Prostate gland (tissue), 2 donors: ENCODE data around the gene PUS7L.

ENCODE experiments used
- POLR2A ChIP-seq: fragments of 450-650 bp; IDR thresholded peaks from one replicate; pipeline ENCODE4 v1.6.1; 2016; ENCODE audit warnings: antibody characterized with exemption, mild to moderate bottlenecking
- POLR2AphosphoS5 ChIP-seq: sonication (generic); formaldehyde crosslinking; IDR thresholded peaks from one replicate; pipeline ENCODE4 v1.6.1; 2017; ENCODE audit warnings: antibody characterized with exemption
- TF ChIP-seq, protein P1 (sequence below), 4 experiments: fragments of 200-600 bp in 2 of 4; fragments of 450-650 bp in 2 of 4; sonication (generic) in 2 of 4; IDR thresholded peaks; 1 replicate in 3 of 4; 2 replicates in 1 of 4; pipeline ENCODE4 v1.5.1; 2016 to 2019; ENCODE audit warnings: antibody characterized with exemption in 4 of 4, mild to moderate bottlenecking in 2 of 4, moderate library complexity in 2 of 4

DNA sequence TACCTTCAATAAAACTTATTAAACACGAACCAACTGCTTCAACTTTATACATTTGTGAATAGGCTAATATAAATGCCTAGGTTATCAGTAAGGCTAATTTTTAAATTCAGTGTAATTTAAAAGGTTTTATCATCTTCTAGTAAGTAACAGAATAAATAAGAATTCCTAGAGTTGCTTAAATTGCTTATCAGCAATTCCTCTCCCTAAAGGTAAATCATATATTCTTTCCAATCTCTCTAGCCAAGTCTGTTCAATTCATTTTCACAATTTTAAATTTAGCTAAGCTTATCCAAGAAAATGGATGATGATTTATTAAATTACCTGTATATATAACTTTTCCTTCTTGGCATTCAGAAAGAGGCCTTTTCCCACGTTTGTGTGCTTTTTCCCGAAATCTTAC lies 4.6 kb downstream of the PUS7L start:
- TF ChIP-seq POLR2A = no peak
- TF ChIP-seq, protein P1, sequence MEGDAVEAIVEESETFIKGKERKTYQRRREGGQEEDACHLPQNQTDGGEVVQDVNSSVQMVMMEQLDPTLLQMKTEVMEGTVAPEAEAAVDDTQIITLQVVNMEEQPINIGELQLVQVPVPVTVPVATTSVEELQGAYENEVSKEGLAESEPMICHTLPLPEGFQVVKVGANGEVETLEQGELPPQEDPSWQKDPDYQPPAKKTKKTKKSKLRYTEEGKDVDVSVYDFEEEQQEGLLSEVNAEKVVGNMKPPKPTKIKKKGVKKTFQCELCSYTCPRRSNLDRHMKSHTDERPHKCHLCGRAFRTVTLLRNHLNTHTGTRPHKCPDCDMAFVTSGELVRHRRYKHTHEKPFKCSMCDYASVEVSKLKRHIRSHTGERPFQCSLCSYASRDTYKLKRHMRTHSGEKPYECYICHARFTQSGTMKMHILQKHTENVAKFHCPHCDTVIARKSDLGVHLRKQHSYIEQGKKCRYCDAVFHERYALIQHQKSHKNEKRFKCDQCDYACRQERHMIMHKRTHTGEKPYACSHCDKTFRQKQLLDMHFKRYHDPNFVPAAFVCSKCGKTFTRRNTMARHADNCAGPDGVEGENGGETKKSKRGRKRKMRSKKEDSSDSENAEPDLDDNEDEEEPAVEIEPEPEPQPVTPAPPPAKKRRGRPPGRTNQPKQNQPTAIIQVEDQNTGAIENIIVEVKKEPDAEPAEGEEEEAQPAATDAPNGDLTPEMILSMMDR (IDR thresholded peaks at IDR 0.05) = no peak
- no peak for TF ChIP-seq POLR2AphosphoS5
